ENCODE results near the gene HPS3. TPM values are rescaled to one million over a fixed set of nuclear protein-coding genes. Genes with fewer than 3 reads are reported as not detected.

HPS3 gene
- polyA plus RNA-seq, 2 of the 4 experiments (the other 2 are of a cell fraction) = 28.4 to 48.0 TPM

DNA sequence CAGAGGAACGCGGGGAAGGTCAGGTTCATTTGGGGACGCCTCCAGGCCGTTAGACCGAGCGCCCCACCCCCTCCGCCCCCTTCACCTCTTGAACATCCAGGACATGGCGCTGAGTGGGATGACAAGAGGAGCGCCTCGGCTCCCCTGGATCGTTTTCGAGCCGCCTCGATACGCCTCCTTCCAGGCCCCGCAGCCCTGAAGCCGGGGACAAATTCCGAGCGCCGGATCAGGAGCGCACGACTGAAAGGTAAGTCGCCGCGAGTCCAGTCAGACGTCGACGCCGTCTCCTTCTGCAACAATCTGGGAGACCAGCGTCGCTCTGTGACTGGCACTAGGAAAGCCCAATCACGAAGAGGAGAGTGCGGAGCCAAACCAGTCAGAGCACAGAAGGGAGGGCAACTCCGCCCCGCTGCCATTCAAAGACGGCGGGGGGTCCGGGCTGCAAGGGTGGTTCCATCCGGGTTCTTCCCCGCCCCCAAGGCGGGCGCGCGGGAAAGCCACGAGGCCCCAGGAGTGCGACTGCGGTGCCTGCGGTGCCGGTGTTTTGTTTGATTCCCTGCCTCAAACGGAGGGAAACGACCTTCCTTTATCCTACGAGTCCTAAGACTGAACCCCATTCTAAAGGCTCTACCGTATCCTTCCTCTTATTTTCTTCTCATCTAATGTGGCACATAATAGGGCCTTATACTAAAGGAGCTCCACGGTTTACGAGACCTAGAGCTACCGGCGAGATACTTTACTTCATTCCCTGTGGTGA is 43.0 kb upstream of the HPS3 start, which contains the start of gene HLTF (continued):
- TF ChIP-seq POLR2AphosphoS2 (conservative IDR thresholded peaks at IDR 0.05; ENCODE audit: low read length) (no peak), RNF2 (IDR thresholded peaks at IDR 0.05; ENCODE audit: borderline replicate concordance, low read depth) (peak; percentile 95), EHMT2 (IDR thresholded peaks at IDR 0.05; ENCODE audit: low read depth) (no peak), RAD21 (conservative IDR thresholded peaks at IDR 0.05 in 1 of 2, IDR thresholded peaks at IDR 0.05 in 1 of 2) (no peak), JUNB (IDR thresholded peaks at IDR 0.05) (no peak), NR3C1 (IDR thresholded peaks at IDR 0.05) (no peak), SMC3 (IDR thresholded peaks at IDR 0.05) (no peak), PHF8 (IDR thresholded peaks at IDR 0.05; ENCODE audit: borderline replicate concordance, low read depth) (no peak), ZSCAN20 (CRISPR knock-in tag; IDR thresholded peaks at IDR 0.05) (peak; percentile 64; the same call in 1 of the 2 replicates), GATA3 (IDR thresholded peaks at IDR 0.05; ENCODE audit: borderline replicate concordance) (no peak; the same call in 1 of the 2 replicates), CHD4 (IDR thresholded peaks at IDR 0.05; ENCODE audit: borderline replicate concordance) (no peak), RARB (CRISPR knock-in tag; IDR thresholded peaks at IDR 0.05) (no peak), HOXA7 (CRISPR knock-in tag; IDR thresholded peaks at IDR 0.05) (no peak), FOSL2 (IDR thresholded peaks at IDR 0.05) (no peak), FOSL2 (CRISPR knock-in tag; IDR thresholded peaks at IDR 0.05) (no peak; the same call in 1 of the 2 replicates), ZC3H11A (IDR thresholded peaks at IDR 0.05) (no peak), HDAC2 (IDR thresholded peaks at IDR 0.05) (no peak), EHF (CRISPR knock-in tag; IDR thresholded peaks at IDR 0.05) (peak; percentile 67; the same call in 1 of the 2 replicates), HOXB13 (CRISPR knock-in tag; IDR thresholded peaks at IDR 0.05; ENCODE audit: low read depth) (peak; percentile 96), KDM1A (IDR thresholded peaks at IDR 0.05; ENCODE audit: low read depth) (no peak), CEBPB (IDR thresholded peaks at IDR 0.05) (no peak), CBX2 (IDR thresholded peaks at IDR 0.05; ENCODE audit: borderline replicate concordance, low read depth) (no peak), POLR2A (IDR thresholded peaks at IDR 0.05; ENCODE audit: low read length) (peak; percentile 62), KDM5A (IDR thresholded peaks at IDR 0.05) (no peak), FOXS1 (CRISPR knock-in tag; IDR thresholded peaks at IDR 0.05) (no peak), BHLHE40 (IDR thresholded peaks at IDR 0.05; ENCODE audit: low read depth, low read length) (no peak), ESRRA (IDR thresholded peaks at IDR 0.05; ENCODE audit: borderline replicate concordance, low read length) (no peak), MAFK (IDR thresholded peaks at IDR 0.05; ENCODE audit: partially characterized antibody) (no peak), NFE2L2 (conservative IDR thresholded peaks at IDR 0.05; ENCODE audit: low read length) (no peak)
- TF ChIP-seq, protein P1, sequence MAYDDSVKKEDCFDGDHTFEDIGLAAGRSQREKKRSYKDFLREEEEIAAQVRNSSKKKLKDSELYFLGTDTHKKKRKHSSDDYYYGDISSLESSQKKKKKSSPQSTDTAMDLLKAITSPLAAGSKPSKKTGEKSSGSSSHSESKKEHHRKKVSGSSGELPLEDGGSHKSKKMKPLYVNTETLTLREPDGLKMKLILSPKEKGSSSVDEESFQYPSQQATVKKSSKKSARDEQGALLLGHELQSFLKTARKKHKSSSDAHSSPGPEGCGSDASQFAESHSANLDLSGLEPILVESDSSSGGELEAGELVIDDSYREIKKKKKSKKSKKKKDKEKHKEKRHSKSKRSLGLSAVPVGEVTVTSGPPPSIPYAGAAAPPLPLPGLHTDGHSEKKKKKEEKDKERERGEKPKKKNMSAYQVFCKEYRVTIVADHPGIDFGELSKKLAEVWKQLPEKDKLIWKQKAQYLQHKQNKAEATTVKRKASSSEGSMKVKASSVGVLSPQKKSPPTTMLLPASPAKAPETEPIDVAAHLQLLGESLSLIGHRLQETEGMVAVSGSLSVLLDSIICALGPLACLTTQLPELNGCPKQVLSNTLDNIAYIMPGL (CRISPR knock-in tag; IDR thresholded peaks at IDR 0.05; ENCODE audit: borderline replicate concordance) = 0 out of 2 replicates have a peak, but pooled peaks have one; percentile 16
- TF ChIP-seq, protein P2, sequence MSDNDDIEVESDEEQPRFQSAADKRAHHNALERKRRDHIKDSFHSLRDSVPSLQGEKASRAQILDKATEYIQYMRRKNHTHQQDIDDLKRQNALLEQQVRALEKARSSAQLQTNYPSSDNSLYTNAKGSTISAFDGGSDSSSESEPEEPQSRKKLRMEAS (IDR thresholded peaks at IDR 0.05) = peak; percentile 100
- TF ChIP-seq, protein P3, sequence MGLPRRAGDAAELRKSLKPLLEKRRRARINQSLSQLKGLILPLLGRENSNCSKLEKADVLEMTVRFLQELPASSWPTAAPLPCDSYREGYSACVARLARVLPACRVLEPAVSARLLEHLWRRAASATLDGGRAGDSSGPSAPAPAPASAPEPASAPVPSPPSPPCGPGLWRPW (IDR thresholded peaks at IDR 0.05) = no peak
- TF ChIP-seq, protein P4, sequence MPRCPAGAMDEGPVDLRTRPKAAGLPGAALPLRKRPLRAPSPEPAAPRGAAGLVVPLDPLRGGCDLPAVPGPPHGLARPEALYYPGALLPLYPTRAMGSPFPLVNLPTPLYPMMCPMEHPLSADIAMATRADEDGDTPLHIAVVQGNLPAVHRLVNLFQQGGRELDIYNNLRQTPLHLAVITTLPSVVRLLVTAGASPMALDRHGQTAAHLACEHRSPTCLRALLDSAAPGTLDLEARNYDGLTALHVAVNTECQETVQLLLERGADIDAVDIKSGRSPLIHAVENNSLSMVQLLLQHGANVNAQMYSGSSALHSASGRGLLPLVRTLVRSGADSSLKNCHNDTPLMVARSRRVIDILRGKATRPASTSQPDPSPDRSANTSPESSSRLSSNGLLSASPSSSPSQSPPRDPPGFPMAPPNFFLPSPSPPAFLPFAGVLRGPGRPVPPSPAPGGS (IDR thresholded peaks at IDR 0.05) = peak; percentile 66; the same call in 1 of the 3 replicates
- TF ChIP-seq, protein P5, sequence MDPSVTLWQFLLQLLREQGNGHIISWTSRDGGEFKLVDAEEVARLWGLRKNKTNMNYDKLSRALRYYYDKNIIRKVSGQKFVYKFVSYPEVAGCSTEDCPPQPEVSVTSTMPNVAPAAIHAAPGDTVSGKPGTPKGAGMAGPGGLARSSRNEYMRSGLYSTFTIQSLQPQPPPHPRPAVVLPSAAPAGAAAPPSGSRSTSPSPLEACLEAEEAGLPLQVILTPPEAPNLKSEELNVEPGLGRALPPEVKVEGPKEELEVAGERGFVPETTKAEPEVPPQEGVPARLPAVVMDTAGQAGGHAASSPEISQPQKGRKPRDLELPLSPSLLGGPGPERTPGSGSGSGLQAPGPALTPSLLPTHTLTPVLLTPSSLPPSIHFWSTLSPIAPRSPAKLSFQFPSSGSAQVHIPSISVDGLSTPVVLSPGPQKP (IDR thresholded peaks at IDR 0.05; ENCODE audit: low read depth, low read length) = no peak
- TF ChIP-seq, protein P6, sequence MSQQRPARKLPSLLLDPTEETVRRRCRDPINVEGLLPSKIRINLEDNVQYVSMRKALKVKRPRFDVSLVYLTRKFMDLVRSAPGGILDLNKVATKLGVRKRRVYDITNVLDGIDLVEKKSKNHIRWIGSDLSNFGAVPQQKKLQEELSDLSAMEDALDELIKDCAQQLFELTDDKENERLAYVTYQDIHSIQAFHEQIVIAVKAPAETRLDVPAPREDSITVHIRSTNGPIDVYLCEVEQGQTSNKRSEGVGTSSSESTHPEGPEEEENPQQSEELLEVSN (IDR thresholded peaks at IDR 0.05; ENCODE audit: borderline replicate concordance, low read depth) = peak; percentile 100
- TF ChIP-seq, protein P7, sequence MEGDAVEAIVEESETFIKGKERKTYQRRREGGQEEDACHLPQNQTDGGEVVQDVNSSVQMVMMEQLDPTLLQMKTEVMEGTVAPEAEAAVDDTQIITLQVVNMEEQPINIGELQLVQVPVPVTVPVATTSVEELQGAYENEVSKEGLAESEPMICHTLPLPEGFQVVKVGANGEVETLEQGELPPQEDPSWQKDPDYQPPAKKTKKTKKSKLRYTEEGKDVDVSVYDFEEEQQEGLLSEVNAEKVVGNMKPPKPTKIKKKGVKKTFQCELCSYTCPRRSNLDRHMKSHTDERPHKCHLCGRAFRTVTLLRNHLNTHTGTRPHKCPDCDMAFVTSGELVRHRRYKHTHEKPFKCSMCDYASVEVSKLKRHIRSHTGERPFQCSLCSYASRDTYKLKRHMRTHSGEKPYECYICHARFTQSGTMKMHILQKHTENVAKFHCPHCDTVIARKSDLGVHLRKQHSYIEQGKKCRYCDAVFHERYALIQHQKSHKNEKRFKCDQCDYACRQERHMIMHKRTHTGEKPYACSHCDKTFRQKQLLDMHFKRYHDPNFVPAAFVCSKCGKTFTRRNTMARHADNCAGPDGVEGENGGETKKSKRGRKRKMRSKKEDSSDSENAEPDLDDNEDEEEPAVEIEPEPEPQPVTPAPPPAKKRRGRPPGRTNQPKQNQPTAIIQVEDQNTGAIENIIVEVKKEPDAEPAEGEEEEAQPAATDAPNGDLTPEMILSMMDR (IDR thresholded peaks at IDR 0.05) = no peak
- TF ChIP-seq, protein P8, sequence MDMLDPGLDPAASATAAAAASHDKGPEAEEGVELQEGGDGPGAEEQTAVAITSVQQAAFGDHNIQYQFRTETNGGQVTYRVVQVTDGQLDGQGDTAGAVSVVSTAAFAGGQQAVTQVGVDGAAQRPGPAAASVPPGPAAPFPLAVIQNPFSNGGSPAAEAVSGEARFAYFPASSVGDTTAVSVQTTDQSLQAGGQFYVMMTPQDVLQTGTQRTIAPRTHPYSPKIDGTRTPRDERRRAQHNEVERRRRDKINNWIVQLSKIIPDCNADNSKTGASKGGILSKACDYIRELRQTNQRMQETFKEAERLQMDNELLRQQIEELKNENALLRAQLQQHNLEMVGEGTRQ (IDR thresholded peaks at IDR 0.05) = no peak
